Testis (tissue), 2 donors: ENCODE results near the gene C11orf68.

Experiments used
- CTCF ChIP-seq, 3 experiments: fragments of 450-650 bp in 2 of 3; fragments of 200-600 bp in 1 of 3; sonication (generic) in 1 of 3; IDR thresholded peaks; one replicate each; pipeline ENCODE4 v1.5.1; 2016 to 2019; ENCODE audit warnings: antibody characterized with exemption in 3 of 3, mild to moderate bottlenecking in 2 of 3, moderate library complexity in 1 of 3
- POLR2A ChIP-seq: fragments of 450-650 bp; IDR thresholded peaks from one replicate; pipeline ENCODE4 v1.6.1; 2017; ENCODE audit warnings: antibody characterized with exemption, mild to moderate bottlenecking, moderate library complexity

DNA sequence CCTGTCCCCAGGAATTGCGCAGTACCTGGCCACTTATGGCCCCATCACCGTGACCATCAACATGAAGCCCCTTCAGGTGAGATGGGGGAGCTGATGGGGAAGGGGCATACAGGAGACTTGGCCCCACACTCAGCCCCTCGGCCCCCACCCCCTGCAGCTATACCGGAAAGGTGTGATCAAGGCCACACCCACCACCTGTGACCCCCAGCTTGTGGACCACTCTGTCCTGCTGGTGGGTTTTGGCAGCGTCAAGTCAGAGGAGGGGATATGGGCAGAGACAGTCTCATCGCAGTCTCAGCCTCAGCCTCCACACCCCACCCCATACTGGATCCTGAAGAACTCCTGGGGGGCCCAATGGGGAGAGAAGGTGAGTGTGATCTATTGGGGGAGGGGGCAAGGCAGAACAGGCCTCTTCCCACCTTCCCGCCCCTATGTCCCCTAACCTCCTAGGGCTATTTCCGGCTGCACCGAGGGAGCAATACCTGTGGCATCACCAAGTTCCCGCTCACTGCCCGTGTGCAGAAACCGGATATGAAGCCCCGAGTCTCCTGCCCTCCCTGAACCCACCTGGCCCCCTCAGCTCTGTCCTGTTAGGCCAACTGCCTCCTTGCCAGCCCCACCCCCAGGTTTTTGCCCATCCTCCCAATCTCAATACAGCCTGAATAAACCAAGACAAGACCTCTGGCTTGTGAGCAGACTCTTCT, 35.7 kb downstream of the C11orf68 start:
- TF ChIP-seq POLR2A (no peak), CTCF (IDR thresholded peaks at IDR 0.05) (no peak)
